Neural cell (in vitro differentiated cells): ENCODE measurements around the gene LPP. TPM values are rescaled to one million over a fixed set of nuclear protein-coding genes. Genes with fewer than 3 reads are reported as not detected.

Source experiments
- H2AFZ ChIP-seq: fragments of 200-600, 300-800 bp; sonication (generic), shearing (Covaris generic); 2 replicates; pipeline ENCODE4 v1.6.0; 2014; ENCODE audit warnings: low read depth, mild to moderate bottlenecking, antibody characterized with exemption, low read length, moderate library complexity
- H3F3A ChIP-seq: fragments of 200-600 bp; shearing (Covaris generic); 2 replicates; pipeline ENCODE4 v1.6.1; 2016; ENCODE audit warnings: mild to moderate bottlenecking, moderate library complexity, mixed read lengths, antibody characterized with exemption, low read length; ENCODE audit not compliant: insufficient read depth, poor library complexity, severe bottlenecking
- H3K27ac ChIP-seq: fragments of 200-600, 300-800 bp; sonication (generic), shearing (Covaris generic); 2 replicates; pipeline ENCODE4 v1.5.1; 2014; ENCODE audit warnings: mild to moderate bottlenecking, low read length, moderate library complexity
- H3K27me3 ChIP-seq: fragments of 300-800, 200-600 bp; sonication (generic), shearing (Covaris generic); 2 replicates; pipeline ENCODE4 v1.6.0; 2014; ENCODE audit warnings: mild to moderate bottlenecking, low read depth, low read length, moderate library complexity; ENCODE audit not compliant: insufficient read depth
- H3K36me3 ChIP-seq: fragments of 300-800, 200-600 bp; sonication (generic), shearing (Covaris generic); 2 replicates; pipeline ENCODE4 v1.5.1; 2014; ENCODE audit warnings: mild to moderate bottlenecking, antibody characterized with exemption, low read length, moderate library complexity; ENCODE audit not compliant: insufficient read depth
- H3K4me2 ChIP-seq: fragments of 300-800, 200-600 bp; sonication (generic), shearing (Covaris generic); 2 replicates; pipeline ENCODE4 v1.6.0; 2014; ENCODE audit warnings: mild to moderate bottlenecking, low read length
- H3K4me3 ChIP-seq: fragments of 300-800, 200-600 bp; sonication (generic), shearing (Covaris generic); 2 replicates; pipeline ENCODE4 v1.5.1; 2014; ENCODE audit warnings: mild to moderate bottlenecking, low read length, moderate library complexity
- H3K79me2 ChIP-seq: fragments of 200-600 bp; shearing (Covaris generic); replicated peaks from 2 replicates; pipeline ENCODE4 v1.6.0; 2014; ENCODE audit warnings: mild to moderate bottlenecking, low read length, moderate library complexity; ENCODE audit not compliant: insufficient read depth
- H3K9ac ChIP-seq: fragments of 300-800, 200-600 bp; sonication (generic), shearing (Covaris generic); 2 replicates; pipeline ENCODE4 v1.6.1; 2016; ENCODE audit warnings: mild to moderate bottlenecking, low read length, mixed read lengths
- H3K9me2 ChIP-seq: fragments of 200-600 bp; shearing (Covaris generic); 2 replicates; pipeline ENCODE4 v1.6.1; 2016; ENCODE audit warnings: mild to moderate bottlenecking, low read length, mixed read lengths; ENCODE audit not compliant: insufficient read depth
- H3K9me3 ChIP-seq: fragments of 200-600, 300-800 bp; sonication (generic), shearing (Covaris generic); 2 replicates; pipeline ENCODE4 v1.6.1; 2016; ENCODE audit warnings: mild to moderate bottlenecking, mixed run types, low read length, moderate library complexity, mixed read lengths
- H4K20me1 ChIP-seq: fragments of 200-600 bp; shearing (Covaris generic); 2 replicates; pipeline ENCODE4 v1.6.1; 2016; ENCODE audit warnings: mild to moderate bottlenecking, mixed run types; ENCODE audit not compliant: insufficient read depth
- CTCF ChIP-seq: fragments of 450-650 bp; IDR thresholded peaks from 2 replicates; pipeline ENCODE4 v1.5.1; 2014; ENCODE audit warnings: antibody characterized with exemption, mild to moderate bottlenecking, moderate library complexity; ENCODE audit not compliant: poor library complexity, severe bottlenecking
- EP300 ChIP-seq: fragments of 450-650 bp; conservative IDR thresholded peaks from 2 replicates; pipeline ENCODE4 v1.6.1; 2014; ENCODE audit warnings: antibody characterized with exemption, mild to moderate bottlenecking, moderate library complexity; ENCODE audit not compliant: poor library complexity, severe bottlenecking
- EZH2 ChIP-seq: fragments of 200-600, 300-800 bp; shearing (Covaris generic), sonication (generic); IDR thresholded peaks from 2 replicates; pipeline ENCODE4 v1.6.1; 2014; ENCODE audit warnings: antibody characterized with exemption, low read length, borderline replicate concordance, mild to moderate bottlenecking; ENCODE audit not compliant: insufficient read depth, poor library complexity, severe bottlenecking
- MXI1 ChIP-seq: fragments of 450-650 bp; conservative IDR thresholded peaks from 2 replicates; pipeline ENCODE4 v1.6.1; 2014; ENCODE audit warnings: antibody characterized with exemption, mild to moderate bottlenecking; ENCODE audit not compliant: poor library complexity, severe bottlenecking
- POLR2AphosphoS5 ChIP-seq: IDR thresholded peaks from 2 replicates; pipeline ENCODE4 v1.6.1; 2012
- RAD21 ChIP-seq: fragments of 450-650 bp; conservative IDR thresholded peaks from 2 replicates; pipeline ENCODE4 v1.6.1; 2014; ENCODE audit warnings: antibody characterized with exemption, mild to moderate bottlenecking, moderate library complexity
- SMC3 ChIP-seq: fragments of 450-650 bp; conservative IDR thresholded peaks from 2 replicates; pipeline ENCODE4 v1.6.1; 2014; ENCODE audit warnings: antibody characterized with exemption, mild to moderate bottlenecking, moderate library complexity; ENCODE audit not compliant: poor library complexity
- TAF1 ChIP-seq: IDR thresholded peaks from 2 replicates; pipeline ENCODE4 v1.6.1; 2012; ENCODE audit warnings: low read depth
- polyA plus RNA-seq: library from polyadenylated mRNA; depleted of rRNA; stranded (reverse); fragments of >200 nt; gene quantifications from 2 replicates; pipeline ENCODE4 v1.2.3, GENCODE V29; 2014
- TF ChIP-seq, protein P1 (sequence below): IDR thresholded peaks from 2 replicates; pipeline ENCODE4 v1.6.1; 2012; ENCODE audit warnings: borderline replicate concordance

Gene LPP
- polyA plus RNA-seq, 1 donor from 2014 or later = 3.0 TPM

GRCh38 chr3:188646592-188646991, 492.6 kb downstream of the LPP start:
- H3K9me3 ChIP-seq = no peaks in the 10 kb centered on the region
- no peak overlapping the region for H3K9ac ChIP-seq
- H3K4me2 ChIP-seq = no peak overlapping the region
- H3K36me3 ChIP-seq = no peaks in the 10 kb centered on the region
- H3K27me3 ChIP-seq = no peaks in the 10 kb centered on the region
- no peak overlapping the region for H3K4me3 ChIP-seq
- H3K9me2 ChIP-seq = no peaks in the 10 kb centered on the region
- TF ChIP-seq EZH2 (no peak), EP300 (no peak), TAF1 (no peak), SMC3 (no peak), CTCF (no peak), POLR2AphosphoS5 (no peak), MXI1 (no peak), RAD21 (no peak)
- TF ChIP-seq, protein P1, sequence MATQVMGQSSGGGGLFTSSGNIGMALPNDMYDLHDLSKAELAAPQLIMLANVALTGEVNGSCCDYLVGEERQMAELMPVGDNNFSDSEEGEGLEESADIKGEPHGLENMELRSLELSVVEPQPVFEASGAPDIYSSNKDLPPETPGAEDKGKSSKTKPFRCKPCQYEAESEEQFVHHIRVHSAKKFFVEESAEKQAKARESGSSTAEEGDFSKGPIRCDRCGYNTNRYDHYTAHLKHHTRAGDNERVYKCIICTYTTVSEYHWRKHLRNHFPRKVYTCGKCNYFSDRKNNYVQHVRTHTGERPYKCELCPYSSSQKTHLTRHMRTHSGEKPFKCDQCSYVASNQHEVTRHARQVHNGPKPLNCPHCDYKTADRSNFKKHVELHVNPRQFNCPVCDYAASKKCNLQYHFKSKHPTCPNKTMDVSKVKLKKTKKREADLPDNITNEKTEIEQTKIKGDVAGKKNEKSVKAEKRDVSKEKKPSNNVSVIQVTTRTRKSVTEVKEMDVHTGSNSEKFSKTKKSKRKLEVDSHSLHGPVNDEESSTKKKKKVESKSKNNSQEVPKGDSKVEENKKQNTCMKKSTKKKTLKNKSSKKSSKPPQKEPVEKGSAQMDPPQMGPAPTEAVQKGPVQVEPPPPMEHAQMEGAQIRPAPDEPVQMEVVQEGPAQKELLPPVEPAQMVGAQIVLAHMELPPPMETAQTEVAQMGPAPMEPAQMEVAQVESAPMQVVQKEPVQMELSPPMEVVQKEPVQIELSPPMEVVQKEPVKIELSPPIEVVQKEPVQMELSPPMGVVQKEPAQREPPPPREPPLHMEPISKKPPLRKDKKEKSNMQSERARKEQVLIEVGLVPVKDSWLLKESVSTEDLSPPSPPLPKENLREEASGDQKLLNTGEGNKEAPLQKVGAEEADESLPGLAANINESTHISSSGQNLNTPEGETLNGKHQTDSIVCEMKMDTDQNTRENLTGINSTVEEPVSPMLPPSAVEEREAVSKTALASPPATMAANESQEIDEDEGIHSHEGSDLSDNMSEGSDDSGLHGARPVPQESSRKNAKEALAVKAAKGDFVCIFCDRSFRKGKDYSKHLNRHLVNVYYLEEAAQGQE = no peak
- no peak overlapping the region for H3K27ac ChIP-seq
- no peaks in the 10 kb centered on the region for H3K79me2 ChIP-seq
- no peak overlapping the region for H2AFZ ChIP-seq
- H4K20me1 ChIP-seq = no peaks in the 10 kb centered on the region
- H3F3A ChIP-seq = no peaks in the 10 kb centered on the region

DNA sequence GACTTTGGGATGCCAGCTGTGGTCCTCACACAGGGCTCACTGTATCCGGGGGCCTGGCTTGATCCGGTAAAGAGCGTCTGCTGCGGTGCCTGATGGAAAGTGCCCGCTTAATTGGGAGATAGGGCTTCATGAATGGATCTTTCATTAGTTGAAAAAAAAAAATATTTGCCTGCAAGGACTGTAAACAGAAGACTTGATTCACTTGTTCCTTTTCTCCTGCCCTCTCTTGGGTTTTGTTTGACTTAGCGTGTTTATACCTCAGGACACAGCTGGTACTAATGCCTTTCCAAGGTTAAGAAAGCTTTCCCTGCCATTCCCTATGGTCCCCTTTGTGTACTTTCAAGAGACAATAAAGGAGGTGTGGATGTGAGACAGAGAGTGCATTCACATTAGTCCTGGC, 493.3 kb downstream of the LPP start:
- H3K9ac ChIP-seq = no peak overlapping the region
- no peaks in the 10 kb centered on the region for H3K9me2 ChIP-seq
- no peaks in the 10 kb centered on the region for H3K27me3 ChIP-seq
- H3K9me3 ChIP-seq = no peaks in the 10 kb centered on the region
- no peaks in the 10 kb centered on the region for H3K79me2 ChIP-seq
- no peaks in the 10 kb centered on the region for H4K20me1 ChIP-seq
- no peak for TF ChIP-seq CTCF
- no peak for TF ChIP-seq EZH2
- no peak for TF ChIP-seq SMC3
- TF ChIP-seq MXI1 = no peak
- no peak for TF ChIP-seq EP300
- TF ChIP-seq, protein P1 = no peak
- TF ChIP-seq POLR2AphosphoS5 = no peak
- no peak for TF ChIP-seq TAF1
- H2AFZ ChIP-seq = no peak overlapping the region
- H3K4me3 ChIP-seq = no peak overlapping the region
- H3K27ac ChIP-seq = no peak overlapping the region
- no peaks in the 10 kb centered on the region for H3F3A ChIP-seq
- H3K36me3 ChIP-seq = no peaks in the 10 kb centered on the region
- no peak overlapping the region for H3K4me2 ChIP-seq
